Endothelial cell (in vitro differentiated cells): ENCODE measurements around the gene SORD. TPM values are rescaled to one million over a fixed set of nuclear protein-coding genes. Genes with fewer than 3 reads are reported as not detected.

Source experiments
- DNase-seq: peaks from one replicate; pipeline ENCODE4 v3.0.0; 2021; ENCODE audit warnings: low spot score
- H3K27ac Mint-ChIP-seq: one replicate; pipeline ENCODE4 v1.8.0; 2021; ENCODE audit warnings: mixed read lengths, inconsistent platforms; ENCODE audit not compliant: unreplicated experiment
- H3K27me3 Mint-ChIP-seq: one replicate; pipeline ENCODE4 v1.8.0; 2021; ENCODE audit warnings: mild to moderate bottlenecking, moderate library complexity, mixed read lengths, inconsistent platforms; ENCODE audit not compliant: unreplicated experiment
- H3K36me3 Mint-ChIP-seq: one replicate; pipeline ENCODE4 v1.8.0; 2021; ENCODE audit warnings: mild to moderate bottlenecking, low read depth, mixed read lengths, inconsistent platforms; ENCODE audit not compliant: unreplicated experiment
- H3K4me1 Mint-ChIP-seq: one replicate; pipeline ENCODE4 v1.8.0; 2021; ENCODE audit warnings: mild to moderate bottlenecking, mixed read lengths, inconsistent platforms; ENCODE audit not compliant: unreplicated experiment
- H3K4me3 Mint-ChIP-seq: one replicate; pipeline ENCODE4 v1.8.0; 2021; ENCODE audit warnings: mild to moderate bottlenecking, mixed read lengths, inconsistent platforms; ENCODE audit not compliant: unreplicated experiment
- H3K9me3 Mint-ChIP-seq: one replicate; pipeline ENCODE4 v1.8.0; 2021; ENCODE audit warnings: mixed read lengths, inconsistent platforms; ENCODE audit not compliant: unreplicated experiment
- total RNA-seq: library from RNA; stranded (reverse); fragmentation: NEBNext Ultra II Directional; extraction: Animal tissue kit (Norgen Biotek cat#: 25700); gene quantifications from one replicate; pipeline ENCODE4 v1.2.1, GENCODE V29; 2021; ENCODE audit not compliant: unreplicated experiment
- TF ChIP-seq, protein P1 (sequence below): fragments of 200-600 bp; sonication (generic); IDR thresholded peaks from one replicate; pipeline ENCODE4 v1.5.0; 2021; ENCODE audit warnings: antibody characterized with exemption; ENCODE audit not compliant: unreplicated experiment

Gene SORD
- total RNA-seq, 1 donor from 2014 or later = 16.9 TPM

DNA sequence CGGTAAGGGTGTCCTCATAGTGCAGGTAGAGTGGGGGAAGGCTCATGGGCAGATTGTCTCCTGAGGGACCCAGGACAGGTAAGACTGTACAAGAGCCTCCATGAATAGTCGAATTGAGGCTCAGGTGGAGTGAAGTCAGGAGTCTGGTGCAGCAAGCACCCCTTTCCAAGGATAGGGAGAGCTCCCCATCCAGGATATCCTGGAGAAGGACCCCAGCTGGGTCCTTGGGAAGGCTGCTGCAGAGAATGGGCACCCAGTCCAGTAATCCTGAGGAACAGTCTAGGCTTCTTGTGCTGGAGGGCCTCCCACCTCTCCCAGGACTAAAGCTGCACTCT lies 91.7 kb downstream of the SORD start:
- Mint-ChIP-seq H3K4me1 (peaks cover 24% of the 10 kb centered on the region), H3K9me3 (no peaks in the 10 kb centered on the region)
- DNase-seq = no peak

DNA sequence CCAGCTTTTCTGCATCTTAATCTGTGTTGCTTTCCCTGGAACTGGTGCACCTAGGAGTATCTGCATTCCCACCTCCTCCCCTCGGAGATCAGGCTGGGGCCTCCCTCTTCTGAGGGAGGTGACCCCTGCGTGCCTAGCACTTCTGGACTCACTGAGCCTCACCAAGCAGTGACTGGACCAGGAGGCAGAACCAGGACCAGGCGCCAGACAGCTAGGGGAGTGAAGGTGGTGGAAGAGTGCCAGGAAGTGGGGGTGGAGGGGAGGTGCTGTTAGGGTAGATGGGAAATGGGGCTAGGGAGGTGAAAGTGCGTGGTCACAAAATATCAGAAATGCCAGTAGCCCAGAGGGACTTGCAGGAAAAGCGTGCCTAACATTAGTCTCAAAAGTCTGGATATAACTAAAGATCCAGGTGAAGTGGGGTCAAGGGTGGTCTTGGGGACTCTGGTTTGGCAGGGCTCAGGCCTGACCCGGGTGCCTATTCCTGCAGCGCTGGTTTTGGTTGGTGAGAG lies 92.4 kb downstream of the SORD start:
- Mint-ChIP-seq H3K27me3 (peaks cover 49% of the 10 kb centered on the region), H3K9me3 (no peaks in the 10 kb centered on the region), H3K4me1 (peaks cover 21% of the 10 kb centered on the region)

More for the DNA sequence above, 91.7 kb downstream of the SORD start:
- Mint-ChIP-seq H3K27ac (no peak overlapping the region), H3K36me3 (peaks cover 3% of the 10 kb centered on the region), H3K27me3 (peaks cover 53% of the 10 kb centered on the region), H3K4me3 (no peak overlapping the region)
- TF ChIP-seq, protein P1, sequence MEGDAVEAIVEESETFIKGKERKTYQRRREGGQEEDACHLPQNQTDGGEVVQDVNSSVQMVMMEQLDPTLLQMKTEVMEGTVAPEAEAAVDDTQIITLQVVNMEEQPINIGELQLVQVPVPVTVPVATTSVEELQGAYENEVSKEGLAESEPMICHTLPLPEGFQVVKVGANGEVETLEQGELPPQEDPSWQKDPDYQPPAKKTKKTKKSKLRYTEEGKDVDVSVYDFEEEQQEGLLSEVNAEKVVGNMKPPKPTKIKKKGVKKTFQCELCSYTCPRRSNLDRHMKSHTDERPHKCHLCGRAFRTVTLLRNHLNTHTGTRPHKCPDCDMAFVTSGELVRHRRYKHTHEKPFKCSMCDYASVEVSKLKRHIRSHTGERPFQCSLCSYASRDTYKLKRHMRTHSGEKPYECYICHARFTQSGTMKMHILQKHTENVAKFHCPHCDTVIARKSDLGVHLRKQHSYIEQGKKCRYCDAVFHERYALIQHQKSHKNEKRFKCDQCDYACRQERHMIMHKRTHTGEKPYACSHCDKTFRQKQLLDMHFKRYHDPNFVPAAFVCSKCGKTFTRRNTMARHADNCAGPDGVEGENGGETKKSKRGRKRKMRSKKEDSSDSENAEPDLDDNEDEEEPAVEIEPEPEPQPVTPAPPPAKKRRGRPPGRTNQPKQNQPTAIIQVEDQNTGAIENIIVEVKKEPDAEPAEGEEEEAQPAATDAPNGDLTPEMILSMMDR = no peak

DNA sequence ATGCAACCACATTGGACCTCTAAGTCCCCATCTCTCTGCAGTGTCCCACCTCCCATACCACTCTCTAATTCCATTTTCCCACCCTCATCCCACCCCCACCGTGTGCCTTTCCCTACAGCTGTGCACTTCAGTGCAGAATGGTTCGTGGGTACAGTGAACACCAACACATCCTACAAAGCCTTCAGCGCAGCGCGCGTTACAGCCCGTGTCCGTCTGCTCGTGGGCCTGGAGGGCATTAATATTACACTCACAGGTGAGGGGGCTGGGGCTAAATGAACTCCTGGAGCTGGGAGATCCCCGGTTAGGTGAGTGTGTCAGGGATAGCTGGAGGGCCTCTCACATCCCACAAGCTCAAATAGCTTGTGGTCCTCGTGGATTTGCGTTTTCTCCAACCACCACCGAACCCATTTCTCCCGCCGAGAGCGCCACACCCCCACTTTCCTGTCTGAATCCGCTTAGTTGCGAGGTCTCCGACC lies 93.0 kb downstream of the SORD start:
- Mint-ChIP-seq H3K4me3 (no peak overlapping the region), H3K27ac (no peak overlapping the region)
- DNase-seq = no peak

More for the DNA sequence above, 92.4 kb downstream of the SORD start:
- Mint-ChIP-seq H3K36me3 (peaks cover 3% of the 10 kb centered on the region), H3K27ac (no peak overlapping the region), H3K4me3 (no peak overlapping the region)
- TF ChIP-seq, protein P1 = no peak
- DNase-seq = no peak

DNA sequence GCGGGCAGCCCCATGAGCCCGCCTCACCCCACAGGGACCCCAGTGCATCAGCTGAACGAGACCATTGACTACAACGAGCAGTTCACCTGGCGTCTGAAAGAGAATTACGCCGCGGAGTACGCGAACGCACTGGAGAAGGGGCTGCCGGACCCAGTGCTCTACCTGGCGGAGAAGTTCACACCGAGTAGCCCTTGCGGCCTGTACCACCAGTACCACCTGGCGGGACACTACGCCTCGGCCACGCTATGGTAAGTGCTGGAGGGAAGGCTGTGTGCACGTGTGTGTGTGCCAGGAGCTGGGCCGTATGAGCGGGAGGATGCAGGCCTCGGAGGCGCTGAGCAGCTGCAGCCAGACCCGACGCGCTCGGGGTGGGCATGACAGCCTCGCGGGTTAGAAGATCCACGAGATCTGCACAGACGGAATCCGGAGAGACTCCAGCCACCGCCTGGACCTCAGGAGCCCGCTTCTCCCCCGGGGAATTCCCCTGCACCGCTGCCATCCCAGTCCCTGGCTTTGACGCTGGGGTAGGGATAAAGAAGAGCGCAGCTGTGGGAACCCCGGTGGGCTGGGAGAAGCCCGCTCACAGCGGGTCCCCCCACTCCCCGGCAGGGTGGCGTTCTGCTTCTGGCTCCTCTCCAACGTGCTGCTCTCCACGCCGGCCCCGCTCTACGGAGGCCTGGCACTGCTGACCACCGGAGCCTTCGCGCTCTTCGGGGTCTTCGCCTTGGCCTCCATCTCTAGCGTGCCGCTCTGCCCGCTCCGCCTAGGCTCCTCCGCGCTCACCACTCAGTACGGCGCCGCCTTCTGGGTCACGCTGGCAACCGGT lies 93.7 kb downstream of the SORD start:
- Mint-ChIP-seq H3K4me3 (no peak overlapping the region), H3K4me1 (peaks cover 27% of the 10 kb centered on the region), H3K9me3 (no peaks in the 10 kb centered on the region), H3K36me3 (peaks cover 3% of the 10 kb centered on the region), H3K27me3 (peaks cover 47% of the 10 kb centered on the region), H3K27ac (no peak overlapping the region)
- TF ChIP-seq, protein P1 = no peak
- no peak for DNase-seq

More for the DNA sequence above, 93.0 kb downstream of the SORD start:
- peaks cover 3% of the 10 kb centered on the region for H3K36me3 Mint-ChIP-seq
- H3K4me1 Mint-ChIP-seq = peaks cover 22% of the 10 kb centered on the region
- peaks cover 47% of the 10 kb centered on the region for H3K27me3 Mint-ChIP-seq
- H3K9me3 Mint-ChIP-seq = no peaks in the 10 kb centered on the region
- TF ChIP-seq, protein P1 = no peak
